ENCODE results near the gene NRAS.

NRAS gene

DNA sequence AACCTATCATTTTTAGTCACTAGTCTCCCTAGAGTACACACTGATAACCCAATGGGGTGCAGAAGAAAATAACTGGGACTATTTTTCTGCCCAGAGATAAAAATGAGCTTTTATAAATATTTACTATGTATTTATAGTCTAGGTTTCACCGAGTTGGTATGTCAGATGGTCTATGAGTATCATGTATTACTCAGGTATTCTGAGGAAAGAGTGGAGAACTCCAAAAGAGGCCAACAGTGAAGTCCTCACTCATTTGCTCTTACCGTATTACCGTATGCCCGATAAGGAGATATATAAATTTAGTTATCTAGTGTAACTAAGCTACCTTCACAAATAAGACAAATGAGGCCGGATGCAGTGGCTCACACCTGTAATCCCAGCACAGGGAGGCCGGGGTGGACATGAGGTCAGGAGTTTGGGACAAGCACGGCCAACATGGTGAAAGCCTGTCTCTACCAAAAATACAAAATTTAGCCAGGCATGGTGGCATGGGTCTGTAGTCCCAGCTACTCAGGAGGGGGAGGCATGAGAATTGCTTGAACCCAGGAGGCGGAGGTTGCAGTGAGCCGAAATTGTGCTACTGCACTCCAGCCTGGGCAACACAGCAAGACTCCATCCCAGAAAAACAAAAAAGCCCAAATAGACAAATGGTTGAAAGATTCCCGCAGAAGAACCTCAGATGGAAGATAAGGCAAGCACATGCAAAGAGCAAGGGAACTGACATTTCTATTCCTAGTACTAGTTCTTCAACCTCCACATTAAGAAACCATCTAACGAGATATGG is 25.6 kb upstream of the NRAS start:
- TF ChIP-seq, protein P1, sequence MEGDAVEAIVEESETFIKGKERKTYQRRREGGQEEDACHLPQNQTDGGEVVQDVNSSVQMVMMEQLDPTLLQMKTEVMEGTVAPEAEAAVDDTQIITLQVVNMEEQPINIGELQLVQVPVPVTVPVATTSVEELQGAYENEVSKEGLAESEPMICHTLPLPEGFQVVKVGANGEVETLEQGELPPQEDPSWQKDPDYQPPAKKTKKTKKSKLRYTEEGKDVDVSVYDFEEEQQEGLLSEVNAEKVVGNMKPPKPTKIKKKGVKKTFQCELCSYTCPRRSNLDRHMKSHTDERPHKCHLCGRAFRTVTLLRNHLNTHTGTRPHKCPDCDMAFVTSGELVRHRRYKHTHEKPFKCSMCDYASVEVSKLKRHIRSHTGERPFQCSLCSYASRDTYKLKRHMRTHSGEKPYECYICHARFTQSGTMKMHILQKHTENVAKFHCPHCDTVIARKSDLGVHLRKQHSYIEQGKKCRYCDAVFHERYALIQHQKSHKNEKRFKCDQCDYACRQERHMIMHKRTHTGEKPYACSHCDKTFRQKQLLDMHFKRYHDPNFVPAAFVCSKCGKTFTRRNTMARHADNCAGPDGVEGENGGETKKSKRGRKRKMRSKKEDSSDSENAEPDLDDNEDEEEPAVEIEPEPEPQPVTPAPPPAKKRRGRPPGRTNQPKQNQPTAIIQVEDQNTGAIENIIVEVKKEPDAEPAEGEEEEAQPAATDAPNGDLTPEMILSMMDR (IDR thresholded peaks at IDR 0.05; ENCODE audit: low read depth, low read length) = no peak
- no peak for DNase-seq (ENCODE audit: extremely low read depth, low read depth)

GRCh38 chr1:114740331-114740730 is 23.8 kb upstream of the NRAS start:
- no peak for DNase-seq (ENCODE audit: extremely low read depth, low read depth)
- TF ChIP-seq, protein P1 (IDR thresholded peaks at IDR 0.05; ENCODE audit: low read depth, low read length) = no peak

- no peak for DNase-seq (ENCODE audit: extremely low read depth, low read depth)
- TF ChIP-seq, protein P1 (IDR thresholded peaks at IDR 0.05; ENCODE audit: low read depth, low read length) = no peak
Observed at GRCh38 chr1:114737314-114737849, 20.8 kb upstream of the NRAS start.

GRCh38 chr1:114735479-114735878 is 18.9 kb upstream of the NRAS start:
- TF ChIP-seq, protein P1 (IDR thresholded peaks at IDR 0.05; ENCODE audit: low read depth, low read length) = no peak
- no peak for DNase-seq (ENCODE audit: extremely low read depth, low read depth)

- TF ChIP-seq, protein P1 (IDR thresholded peaks at IDR 0.05; ENCODE audit: low read depth, low read length) = no peak
- no peak for DNase-seq (ENCODE audit: extremely low read depth, low read depth)
Observed at GRCh38 chr1:114729782-114730181, 13.2 kb upstream of the NRAS start.

DNA sequence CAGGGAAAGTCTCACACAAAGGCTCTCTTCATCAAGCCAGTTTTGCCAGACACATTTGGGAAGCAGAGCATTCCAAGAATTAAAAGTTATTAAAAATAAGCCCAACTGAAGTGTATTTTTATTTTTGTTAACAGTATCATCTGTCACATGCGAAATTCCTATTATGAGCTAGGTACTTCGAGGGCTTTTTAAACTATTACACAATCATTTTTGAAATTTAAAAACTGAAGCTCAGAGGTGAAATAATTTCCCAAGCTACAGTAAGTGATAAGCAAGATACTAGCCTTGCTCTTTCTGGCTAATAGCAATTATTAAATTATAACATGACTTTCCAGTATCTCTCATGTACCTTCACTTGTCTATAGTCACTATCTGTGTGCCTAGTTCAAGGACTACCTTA is 12.0 kb upstream of the NRAS start:
- TF ChIP-seq, protein P1 (IDR thresholded peaks at IDR 0.05; ENCODE audit: low read depth, low read length) = no peak
- no peak for DNase-seq (ENCODE audit: extremely low read depth, low read depth)

- TF ChIP-seq, protein P1 (IDR thresholded peaks at IDR 0.05; ENCODE audit: low read depth, low read length) = no peak
- no peak for DNase-seq (ENCODE audit: extremely low read depth, low read depth)
Observed at GRCh38 chr1:114725230-114725629, 8.7 kb upstream of the NRAS start.

All from AG09319 (cell line).